H1 (cell line): ENCODE data around the gene STAT3. TPM values are rescaled to one million over a fixed set of nuclear protein-coding genes. Genes with fewer than 3 reads are reported as not detected.

Source experiments
- CTCF ChIA-PET: fragments of 300-600 bp; sonication (Branson Sonifier 250); formaldehyde crosslinking; loops from one replicate; lab custom pipeline; 2021; ENCODE audit not compliant: partially characterized antibody; lab: Charles Lee
- POLR2A ChIA-PET: fragments of 300-600 bp; sonication (Branson Sonifier 250); formaldehyde crosslinking; loops from one replicate; lab custom pipeline; 2021; ENCODE audit warnings: inconsistent platforms; ENCODE audit not compliant: partially characterized antibody; lab: Charles Lee
- DNase-seq, 2 experiments: peaks; one replicate each; pipeline versions ENCODE4 v3.0.0 to v3.0.0-alpha.2; 2010 to 2022; ENCODE audit warnings: low spot score in 2 of 2, low read depth in 1 of 2, mixed read lengths in 1 of 2
- FAIRE-seq: peaks from 2 replicates; lab custom pipeline; 2011; peaks lifted over from hg19 to GRCh38; lab: Jason Lieb, UNC
- H2AFZ ChIP-seq: 2 replicates; pipeline ENCODE4 v1.8.1; 2012; ENCODE audit warnings: low read length, inconsistent platforms
- H2AK5ac ChIP-seq: 2 replicates; pipeline ENCODE4 v1.6.1; 2013; ENCODE audit warnings: low read depth, low read length
- H2BK120ac ChIP-seq: replicated peaks from 2 replicates; pipeline ENCODE3; 2013; ENCODE audit warnings: low read depth, low read length, inconsistent platforms
- H2BK12ac ChIP-seq: 2 replicates; pipeline ENCODE4 v1.6.1; 2013; ENCODE audit warnings: low read depth, low read length
- H2BK15ac ChIP-seq: 2 replicates; pipeline ENCODE4 v1.6.1; 2013; ENCODE audit warnings: low read length
- H2BK20ac ChIP-seq: 2 replicates; pipeline ENCODE4 v1.6.1; 2013; ENCODE audit warnings: low read length
- H2BK5ac ChIP-seq: 2 replicates; pipeline ENCODE4 v1.6.1; 2013; ENCODE audit warnings: low read depth, low read length
- H3K14ac ChIP-seq: 2 replicates; pipeline ENCODE4 v1.6.1; 2013; ENCODE audit warnings: inconsistent platforms; ENCODE audit not compliant: insufficient read length
- H3K18ac ChIP-seq: 2 replicates; pipeline ENCODE4 v1.6.1; 2013; ENCODE audit warnings: low read length; ENCODE audit errors: extremely low read depth
- H3K23ac ChIP-seq: 2 replicates; pipeline ENCODE4 v1.6.1; 2013; ENCODE audit warnings: inconsistent platforms; ENCODE audit not compliant: insufficient read length
- H3K23me2 ChIP-seq: 2 replicates; pipeline ENCODE4 v1.6.1; 2013; ENCODE audit warnings: low read depth, low read length
- H3K27ac ChIP-seq: 2 replicates; pipeline ENCODE4 v1.6.1; 2011; ENCODE audit warnings: low read depth, low read length, inconsistent platforms
- H3K27me3 ChIP-seq, 4 experiments: replicated peaks in 1 of 4; 1 replicate in 1 of 4; 2 replicates in 3 of 4; pipeline versions ENCODE4 v1.6.1 to v1.8.1; 2011 to 2013; ENCODE audit warnings: low read length in 3 of 4, mild to moderate bottlenecking in 3 of 4, inconsistent platforms in 2 of 4, mixed read lengths in 2 of 4, moderate library complexity in 1 of 4; ENCODE audit not compliant: control insufficient read depth in 3 of 4, insufficient read depth in 3 of 4; ENCODE audit errors: extremely low read depth in 1 of 4
- H3K36me3 ChIP-seq, 4 experiments: 2 replicates each; pipeline versions ENCODE4 v1.6.1 to v1.8.1; 2011 to 2013; ENCODE audit warnings: mild to moderate bottlenecking in 4 of 4, low read length in 3 of 4, moderate library complexity in 2 of 4, control low read depth in 1 of 4, inconsistent platforms in 1 of 4; ENCODE audit not compliant: insufficient read depth in 4 of 4, control insufficient read depth in 2 of 4
- H3K4ac ChIP-seq: replicated peaks from 2 replicates; pipeline ENCODE3; 2013; ENCODE audit warnings: low read length, low read depth, mixed read lengths, inconsistent platforms; ENCODE audit not compliant: insufficient read length
- H3K4me1 ChIP-seq, 4 experiments: replicated peaks in 1 of 4; 1 replicate in 1 of 4; 2 replicates in 3 of 4; pipeline versions ENCODE4 v1.6.1 to v1.8.1; 2011 to 2013; ENCODE audit warnings: low read length in 3 of 4, inconsistent platforms in 2 of 4, mixed read lengths in 1 of 4; ENCODE audit not compliant: insufficient read depth in 4 of 4, control insufficient read depth in 3 of 4
- H3K4me2 ChIP-seq, 2 experiments: 2 replicates each; pipeline versions ENCODE4 v1.6.1 to v1.8.1; 2011 to 2013; ENCODE audit warnings: low read depth in 2 of 2, low read length in 2 of 2, control low read depth in 1 of 2, inconsistent platforms in 1 of 2, mild to moderate bottlenecking in 1 of 2; ENCODE audit not compliant: insufficient read depth in 1 of 2
- H3K4me3 ChIP-seq, 4 experiments: fragments of 200-600, 300-600 bp in 1 of 4; sonication (generic), shearing (Covaris generic), sonication (Bioruptor Twin) in 1 of 4; 2 replicates each; pipeline versions ENCODE4 v1.5.1 to v1.8.1; 2011 to 2016; ENCODE audit warnings: low read length in 4 of 4, low read depth in 3 of 4, control low read depth in 2 of 4, inconsistent platforms in 2 of 4, mild to moderate bottlenecking in 2 of 4, mixed read lengths in 1 of 4, moderate library complexity in 1 of 4; ENCODE audit not compliant: insufficient read depth in 2 of 4; ENCODE audit errors: extremely low read depth in 1 of 4
- H3K56ac ChIP-seq: replicated peaks from 2 replicates; pipeline ENCODE3; 2013; ENCODE audit warnings: low read depth, mild to moderate bottlenecking, mixed read lengths, low read length, inconsistent platforms; ENCODE audit not compliant: insufficient read length
- H3K79me1 ChIP-seq: 2 replicates; pipeline ENCODE4 v1.6.1; 2013; ENCODE audit warnings: low read depth, low read length, control low read depth
- H3K79me2 ChIP-seq, 2 experiments: 2 replicates each; pipeline versions ENCODE4 v1.6.1 to v1.8.1; 2012 to 2013; ENCODE audit warnings: low read length in 2 of 2, mild to moderate bottlenecking in 2 of 2, inconsistent platforms in 1 of 2; ENCODE audit not compliant: insufficient read depth in 2 of 2, control insufficient read depth in 1 of 2
- H3K9ac ChIP-seq, 4 experiments: replicated peaks in 1 of 4; 1 replicate in 1 of 4; 2 replicates in 3 of 4; pipeline versions ENCODE4 v1.6.1 to v1.8.1; 2011 to 2013; ENCODE audit warnings: low read depth in 3 of 4, low read length in 3 of 4, control low read depth in 2 of 4, mild to moderate bottlenecking in 2 of 4, moderate library complexity in 2 of 4, inconsistent platforms in 1 of 4; ENCODE audit errors: extremely low read depth in 1 of 4
- H3K9me3 ChIP-seq, 2 experiments: 2 replicates each; pipeline versions ENCODE4 v1.6.1 to v1.8.1; 2012 to 2013; ENCODE audit warnings: mild to moderate bottlenecking in 2 of 2, moderate library complexity in 2 of 2, control low read depth in 1 of 2, inconsistent platforms in 1 of 2, low read depth in 1 of 2, low read length in 1 of 2, mixed read lengths in 1 of 2; ENCODE audit not compliant: insufficient read depth in 2 of 2
- H4K20me1 ChIP-seq, 2 experiments: replicated peaks in 1 of 2; 2 replicates each; pipeline versions ENCODE3 to v1.8.1; 2011 to 2013; ENCODE audit warnings: inconsistent platforms in 2 of 2, low read length in 2 of 2, mild to moderate bottlenecking in 1 of 2; ENCODE audit not compliant: insufficient read depth in 2 of 2, control insufficient read depth in 1 of 2
- H4K5ac ChIP-seq: 2 replicates; pipeline ENCODE4 v1.6.1; 2013; ENCODE audit warnings: low read length, low read depth, mixed read lengths, inconsistent platforms; ENCODE audit not compliant: insufficient read length
- H4K8ac ChIP-seq: 2 replicates; pipeline ENCODE4 v1.8.0; 2013; ENCODE audit warnings: mild to moderate bottlenecking, moderate library complexity, low read length, inconsistent platforms; ENCODE audit not compliant: insufficient read depth; ENCODE audit errors: extremely low read depth
- H4K91ac ChIP-seq: replicated peaks from 2 replicates; pipeline ENCODE3; 2013; ENCODE audit warnings: low read length, mixed read lengths, inconsistent platforms; ENCODE audit not compliant: insufficient read length
- CEBPB ChIP-seq: IDR thresholded peaks from 2 replicates; pipeline ENCODE4 v1.6.1; 2012; ENCODE audit warnings: low read depth, low read length
- TAF1 ChIP-seq: IDR thresholded peaks from 2 replicates; pipeline ENCODE4 v1.6.1; 2011; ENCODE audit warnings: mild to moderate bottlenecking, low read depth, low read length
- WGBS, 2 experiments: shearing (Covaris generic) in 1 of 2; methylation state at CpG; one replicate each; pipeline versions ENCODE4 v1.1.6 to v1.1.7; 2013 to 2015; ENCODE audit warnings: low lambda C conversion rate in 2 of 2, mixed read lengths in 2 of 2, inconsistent platforms in 1 of 2, low coverage in 1 of 2, missing lambda C conversion rate in 1 of 2; ENCODE audit not compliant: insufficient replicate concordance in 2 of 2, insufficient coverage in 1 of 2, insufficient read length in 1 of 2; ENCODE audit errors: extremely low coverage in 1 of 2, missing lambda C conversion rate in 1 of 2; 5-methylcytosine and 5-hydroxymethylcytosine counted together
- polyA plus RNA-seq, 7 experiments: library from polyadenylated mRNA; depleted of rRNA in 3 of 7; stranded (reverse) in 5 of 7; unstranded in 2 of 7; fragments of >200 nt in 5 of 7; fragments of 200-250 nt in 2 of 7; gene quantifications; 1 replicate in 5 of 7; 2 replicates in 1 of 7; 4 replicates in 1 of 7; pipeline versions ENCODE4 v1.2.1 to v1.2.3, GENCODE V29; 2011 to 2013; ENCODE audit warnings: missing spikeins in 2 of 7, mixed read lengths in 2 of 7
- total RNA-seq: library from RNA; stranded (reverse); fragmentation: NEBNext Ultra II Directional; extraction: Animal tissue kit (Norgen Biotek cat#: 25700); gene quantifications from 2 replicates; pipeline ENCODE4 v1.2.1, GENCODE V29; 2021

The STAT3 gene
- total and polyA plus RNA-seq, 2 of the 8 experiments (the other 6 are each of a cell fraction or from before 2014, with no cell fraction given), result 38.4 to 94.1 TPM

- Histone ChIP-seq H2BK12ac (no peak overlapping the region), H3K4me3 (peak overlapping the region; percentile 73 to 99 (median 86)), H2AFZ (no peak overlapping the region), H4K8ac (no peak overlapping the region), H3K18ac (no peak overlapping the region; the same call in 1 of the 2 replicates), H2BK120ac (no peak overlapping the region), H3K79me1 (peaks cover 9% of the 10 kb centered on the region), H3K4me1 (peaks cover 0 to 17% (median 8%) of the 10 kb centered on the region in 4 experiments; a peak in 5 of 7 replicates), H2BK15ac (0 out of 2 replicates have a peak overlapping the region, but pooled peaks have one; percentile 23), H3K23ac (no peak overlapping the region), H3K14ac (no peak overlapping the region), H3K9ac (no peak overlapping the region; a peak in 1 of 7 replicates), H3K23me2 (peaks cover 14% of the 10 kb centered on the region), H2BK5ac (no peak overlapping the region), H4K91ac (no peak overlapping the region), H2AK5ac (no peak overlapping the region), H2BK20ac (no peak overlapping the region), H4K20me1 (peaks cover 6 to 8% of the 10 kb centered on the region in 2 experiments), H3K4ac (no peak overlapping the region), H3K56ac (no peak overlapping the region), H3K27ac (no peak overlapping the region), H3K79me2 (peaks cover 0 to 19% of the 10 kb centered on the region in 2 experiments; a peak in 2 of 4 replicates), H3K9me3 (no peaks in the 10 kb centered on the region), H3K4me2 (peak overlapping the region; percentile 99), H4K5ac (no peak overlapping the region), H3K36me3 (no peaks in the 10 kb centered on the region), H3K27me3 (peaks cover 0 to 13% (median 10%) of the 10 kb centered on the region in 4 experiments; a peak in 6 of 7 replicates)
- WGBS, 2 experiments, result 54% methylated on average over 6 of the region's 6 CpGs; no CpG with 5 or more reads in 1 of the 2 experiments
- CTCF ChIA-PET, result interaction anchor here (1.5 to 3.3 kb wide), 4 partner anchors 13 to 100 kb away, joined by 3 to 26 read pairs (median 5); no protein-coding TSS in a partner anchor
- POLR2A ChIA-PET, result interaction anchor here (0.7 to 1.7 kb wide), 4 partner anchors 12 to 108 kb away, joined by 3 to 5 read pairs (median 4); no protein-coding TSS in a partner anchor
- DNase-seq, result no peak
- no peak for FAIRE-seq
- TF ChIP-seq TAF1 (no peak), CEBPB (no peak)
Measured at GRCh38 chr17:42421136-42421506, 32.9 kb upstream of the STAT3 start.
